Colonic mucosa (tissue), 4 donors: ENCODE measurements around the gene DNPEP. TPM values are rescaled to one million over a fixed set of nuclear protein-coding genes. Genes with fewer than 3 reads are reported as not detected.

Source experiments
- DNase-seq: peaks from one replicate; pipeline ENCODE4 v3.0.0-alpha.2; 2020
- H3K27ac ChIP-seq: fragments of 200-600 bp; one replicate; pipeline ENCODE4 v1.8.0; 2021
- H3K27me3 ChIP-seq: fragments of 200-600 bp; one replicate; pipeline ENCODE4 v1.8.0; 2021
- H3K36me3 ChIP-seq: fragments of 200-600 bp; one replicate; pipeline ENCODE4 v1.8.0; 2021
- H3K4me1 ChIP-seq: fragments of 200-600 bp; one replicate; pipeline ENCODE4 v1.8.0; 2021; ENCODE audit warnings: mild to moderate bottlenecking
- H3K4me3 ChIP-seq: fragments of 200-600 bp; one replicate; pipeline ENCODE4 v1.8.0; 2021
- H3K9ac ChIP-seq, 2 donors: one replicate each; pipeline ENCODE4 v1.7.0; 2013; ENCODE audit warnings: control low read depth in 2 of 2, low read depth in 2 of 2, low read length in 2 of 2
- H3K9me3 ChIP-seq: fragments of 200-600 bp; one replicate; pipeline ENCODE4 v1.8.0; 2021
- CTCF ChIP-seq: fragments of 200-600 bp; IDR thresholded peaks from one replicate; pipeline ENCODE4 v1.8.0; 2022; ENCODE audit warnings: antibody characterized with exemption, mild to moderate bottlenecking
- intact Hi-C: fragments of 100-400 bp; cut with DNase I; formaldehyde crosslinking; loops from one replicate; pipeline ENCODE4 v1.14.1; 2022
- total RNA-seq, 2 donors: library from RNA; stranded (reverse); fragmentation: NEBNext Ultra II Directional in 1 of 2; extraction: Animal tissue kit (Norgen Biotek cat#: 25700) in 1 of 2; gene quantifications; one replicate each; pipeline ENCODE4 v1.2.1, GENCODE V29; 2021
- donor health status: healthy.
- donor health status: DM: no; HTN: no; CAD: no.
- donor health status: DM: no; HTN: no; CAD: no.

DNPEP gene
- total RNA-seq, 2 donors from 2014 or later = 96.1 to 96.7 TPM

- Histone ChIP-seq H3K27ac (no peak overlapping the region), H3K9me3 (no peaks in the 10 kb centered on the region), H3K27me3 (peaks cover 13% of the 10 kb centered on the region), H3K9ac (no peak overlapping the region), H3K4me3 (no peak overlapping the region), H3K4me1 (no peaks in the 10 kb centered on the region), H3K36me3 (no peaks in the 10 kb centered on the region)
- TF ChIP-seq CTCF = no peak
- intact Hi-C loops = no loop called here
- DNase-seq = peak; percentile 57
Measured at GRCh38 chr2:219362524-219363164, 25.1 kb downstream of the DNPEP start.

GRCh38 chr2:219362072-219362471, 25.6 kb downstream of the DNPEP start:
- no peak for TF ChIP-seq CTCF
- Histone ChIP-seq H3K36me3 (no peaks in the 10 kb centered on the region), H3K9ac (no peak overlapping the region), H3K4me1 (no peaks in the 10 kb centered on the region), H3K4me3 (no peak overlapping the region), H3K9me3 (no peaks in the 10 kb centered on the region), H3K27ac (no peak overlapping the region), H3K27me3 (peaks cover 19% of the 10 kb centered on the region)
- intact Hi-C loops = no loop called here
- no peak for DNase-seq

- no peak overlapping the region for H3K4me3 ChIP-seq
- H3K36me3 ChIP-seq = no peaks in the 10 kb centered on the region
- no peak overlapping the region for H3K9ac ChIP-seq
- no peak overlapping the region for H3K27ac ChIP-seq
- H3K4me1 ChIP-seq = no peaks in the 10 kb centered on the region
- TF ChIP-seq CTCF = no peak
- DNase-seq = no peak
- intact Hi-C loops = no loop called here
- H3K27me3 ChIP-seq = peaks cover 24% of the 10 kb centered on the region
- no peaks in the 10 kb centered on the region for H3K9me3 ChIP-seq
Measured at GRCh38 chr2:219358170-219359075, 29.3 kb downstream of the DNPEP start.

- DNase-seq = no peak
- no peak overlapping the region for H3K27ac ChIP-seq
- H3K36me3 ChIP-seq = no peaks in the 10 kb centered on the region
- no peak for TF ChIP-seq CTCF
- no peak overlapping the region for H3K4me3 ChIP-seq
- peaks cover 24% of the 10 kb centered on the region for H3K27me3 ChIP-seq
- no peaks in the 10 kb centered on the region for H3K9me3 ChIP-seq
- intact Hi-C loops = no loop called here
- no peaks in the 10 kb centered on the region for H3K4me1 ChIP-seq
- no peak overlapping the region for H3K9ac ChIP-seq
Measured at GRCh38 chr2:219356834-219357233, 30.9 kb downstream of the DNPEP start.

- DNase-seq = no peak
- Histone ChIP-seq H3K9ac (no peak overlapping the region), H3K36me3 (no peaks in the 10 kb centered on the region), H3K4me3 (no peak overlapping the region), H3K9me3 (no peaks in the 10 kb centered on the region), H3K27ac (no peak overlapping the region), H3K27me3 (peaks cover 24% of the 10 kb centered on the region), H3K4me1 (no peaks in the 10 kb centered on the region)
- intact Hi-C loops = no loop called here
- TF ChIP-seq CTCF = no peak
Measured at GRCh38 chr2:219354582-219354981, 33.1 kb downstream of the DNPEP start.
